ENCODE data around the gene SMIM13.

GRCh38 chr6:11062715-11063114 lies 30.9 kb upstream of the SMIM13 start:
- no peak for TF ChIP-seq FOXM1 (IDR thresholded peaks at IDR 0.05; ENCODE audit: borderline replicate concordance, low read depth)
- TF ChIP-seq, protein P1, sequence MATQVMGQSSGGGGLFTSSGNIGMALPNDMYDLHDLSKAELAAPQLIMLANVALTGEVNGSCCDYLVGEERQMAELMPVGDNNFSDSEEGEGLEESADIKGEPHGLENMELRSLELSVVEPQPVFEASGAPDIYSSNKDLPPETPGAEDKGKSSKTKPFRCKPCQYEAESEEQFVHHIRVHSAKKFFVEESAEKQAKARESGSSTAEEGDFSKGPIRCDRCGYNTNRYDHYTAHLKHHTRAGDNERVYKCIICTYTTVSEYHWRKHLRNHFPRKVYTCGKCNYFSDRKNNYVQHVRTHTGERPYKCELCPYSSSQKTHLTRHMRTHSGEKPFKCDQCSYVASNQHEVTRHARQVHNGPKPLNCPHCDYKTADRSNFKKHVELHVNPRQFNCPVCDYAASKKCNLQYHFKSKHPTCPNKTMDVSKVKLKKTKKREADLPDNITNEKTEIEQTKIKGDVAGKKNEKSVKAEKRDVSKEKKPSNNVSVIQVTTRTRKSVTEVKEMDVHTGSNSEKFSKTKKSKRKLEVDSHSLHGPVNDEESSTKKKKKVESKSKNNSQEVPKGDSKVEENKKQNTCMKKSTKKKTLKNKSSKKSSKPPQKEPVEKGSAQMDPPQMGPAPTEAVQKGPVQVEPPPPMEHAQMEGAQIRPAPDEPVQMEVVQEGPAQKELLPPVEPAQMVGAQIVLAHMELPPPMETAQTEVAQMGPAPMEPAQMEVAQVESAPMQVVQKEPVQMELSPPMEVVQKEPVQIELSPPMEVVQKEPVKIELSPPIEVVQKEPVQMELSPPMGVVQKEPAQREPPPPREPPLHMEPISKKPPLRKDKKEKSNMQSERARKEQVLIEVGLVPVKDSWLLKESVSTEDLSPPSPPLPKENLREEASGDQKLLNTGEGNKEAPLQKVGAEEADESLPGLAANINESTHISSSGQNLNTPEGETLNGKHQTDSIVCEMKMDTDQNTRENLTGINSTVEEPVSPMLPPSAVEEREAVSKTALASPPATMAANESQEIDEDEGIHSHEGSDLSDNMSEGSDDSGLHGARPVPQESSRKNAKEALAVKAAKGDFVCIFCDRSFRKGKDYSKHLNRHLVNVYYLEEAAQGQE (IDR thresholded peaks at IDR 0.05; ENCODE audit: low read depth) = no peak
- no peak for TF ChIP-seq YY1 (IDR thresholded peaks at IDR 0.05; ENCODE audit: low read depth)
- TF ChIP-seq, protein P2, sequence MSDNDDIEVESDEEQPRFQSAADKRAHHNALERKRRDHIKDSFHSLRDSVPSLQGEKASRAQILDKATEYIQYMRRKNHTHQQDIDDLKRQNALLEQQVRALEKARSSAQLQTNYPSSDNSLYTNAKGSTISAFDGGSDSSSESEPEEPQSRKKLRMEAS (IDR thresholded peaks at IDR 0.05) = no peak
- no peak for TF ChIP-seq EGR1 (IDR thresholded peaks at IDR 0.05)
- TF ChIP-seq EP300 (IDR thresholded peaks at IDR 0.05; ENCODE audit: borderline replicate concordance) = no peak
- no peak for TF ChIP-seq CREB1 (IDR thresholded peaks at IDR 0.05; ENCODE audit: low read depth)
- TF ChIP-seq TAF1 (IDR thresholded peaks at IDR 0.05; ENCODE audit: low read depth) = no peak

Measured in Ishikawa (cell line).